Nephron progenitor cell (in vitro differentiated cells): Measurements from ENCODE around the gene RGS16.

Experiments
- DNase-seq: peaks from one replicate; pipeline ENCODE4 v3.0.0; 2021
- H3K27ac Mint-ChIP-seq: 2 replicates; pipeline ENCODE4 v1.8.0; 2021; ENCODE audit warnings: mild to moderate bottlenecking, moderate library complexity, mixed read lengths
- H3K27me3 Mint-ChIP-seq: 2 replicates; pipeline ENCODE4 v1.8.0; 2021; ENCODE audit warnings: mild to moderate bottlenecking, low read depth, mixed read lengths; ENCODE audit not compliant: poor library complexity
- H3K36me3 Mint-ChIP-seq: 2 replicates; pipeline ENCODE4 v1.8.0; 2021; ENCODE audit warnings: low read depth, mixed read lengths
- H3K4me1 Mint-ChIP-seq: 2 replicates; pipeline ENCODE4 v1.8.0; 2021; ENCODE audit warnings: mixed read lengths
- H3K4me3 Mint-ChIP-seq: 2 replicates; pipeline ENCODE4 v1.8.0; 2021; ENCODE audit warnings: mild to moderate bottlenecking, moderate library complexity, mixed read lengths
- H3K9me3 Mint-ChIP-seq: 2 replicates; pipeline ENCODE4 v1.8.0; 2021; ENCODE audit warnings: mild to moderate bottlenecking, moderate library complexity, mixed read lengths
- CTCF ChIP-seq: fragments of 200-600 bp; sonication (generic); IDR thresholded peaks from 2 replicates; pipeline ENCODE4 v1.5.0; 2021; ENCODE audit warnings: antibody characterized with exemption

The RGS16 gene

GRCh38 chr1:182631954-182632353 is 27.8 kb upstream of the RGS16 start:
- Mint-ChIP-seq H3K36me3 (no peaks in the 10 kb centered on the region), H3K27me3 (peaks cover 2% of the 10 kb centered on the region)

GRCh38 chr1:182631053-182631677 is 27.0 kb upstream of the RGS16 start:
- DNase-seq, result no peak
- Mint-ChIP-seq H3K4me3 (peak overlapping the region; percentile 33), H3K4me1 (peaks cover 85% of the 10 kb centered on the region), H3K27me3 (peaks cover 2% of the 10 kb centered on the region), H3K27ac (peak overlapping the region; percentile 50), H3K9me3 (no peaks in the 10 kb centered on the region), H3K36me3 (no peaks in the 10 kb centered on the region)
- no peak for TF ChIP-seq CTCF

More at GRCh38 chr1:182631954-182632353, 27.8 kb upstream of the RGS16 start:
- TF ChIP-seq CTCF, result no peak
- Mint-ChIP-seq H3K9me3 (no peaks in the 10 kb centered on the region), H3K4me1 (peaks cover 79% of the 10 kb centered on the region), H3K4me3 (peak overlapping the region; percentile 16), H3K27ac (no peak overlapping the region)
- no peak for DNase-seq

- no peaks in the 10 kb centered on the region for H3K36me3 Mint-ChIP-seq
- no peak for DNase-seq
- H3K4me3 Mint-ChIP-seq, result peak overlapping the region; percentile 42
- H3K4me1 Mint-ChIP-seq, result peaks cover 85% of the 10 kb centered on the region
- H3K9me3 Mint-ChIP-seq, result no peaks in the 10 kb centered on the region
- H3K27me3 Mint-ChIP-seq, result peaks cover 2% of the 10 kb centered on the region
- H3K27ac Mint-ChIP-seq, result peak overlapping the region; percentile 50
- no peak for TF ChIP-seq CTCF
Observed at GRCh38 chr1:182630586-182630985, 26.4 kb upstream of the RGS16 start.

GRCh38 chr1:182629499-182630096 is 25.4 kb upstream of the RGS16 start:
- H3K4me1 Mint-ChIP-seq, result peaks cover 87% of the 10 kb centered on the region
- DNase-seq, result no peak
- H3K4me3 Mint-ChIP-seq, result no peak overlapping the region
- no peaks in the 10 kb centered on the region for H3K9me3 Mint-ChIP-seq
- no peaks in the 10 kb centered on the region for H3K36me3 Mint-ChIP-seq
- H3K27ac Mint-ChIP-seq, result peak overlapping the region; percentile 6
- TF ChIP-seq CTCF, result no peak
- peaks cover 2% of the 10 kb centered on the region for H3K27me3 Mint-ChIP-seq

- no peaks in the 10 kb centered on the region for H3K36me3 Mint-ChIP-seq
- H3K27ac Mint-ChIP-seq, result peak overlapping the region; percentile 6
- TF ChIP-seq CTCF, result no peak
- peaks cover 87% of the 10 kb centered on the region for H3K4me1 Mint-ChIP-seq
- no peak overlapping the region for H3K4me3 Mint-ChIP-seq
- peaks cover 2% of the 10 kb centered on the region for H3K27me3 Mint-ChIP-seq
- H3K9me3 Mint-ChIP-seq, result no peaks in the 10 kb centered on the region
- DNase-seq, result no peak
Observed at GRCh38 chr1:182629080-182629479, 24.9 kb upstream of the RGS16 start.

GRCh38 chr1:182628657-182629056 is 24.5 kb upstream of the RGS16 start:
- no peak for DNase-seq
- H3K4me3 Mint-ChIP-seq, result no peak overlapping the region
- no peaks in the 10 kb centered on the region for H3K36me3 Mint-ChIP-seq
- TF ChIP-seq CTCF, result no peak
- H3K27ac Mint-ChIP-seq, result peak overlapping the region; percentile 6
- H3K27me3 Mint-ChIP-seq, result peaks cover 2% of the 10 kb centered on the region
- H3K9me3 Mint-ChIP-seq, result no peaks in the 10 kb centered on the region
- H3K4me1 Mint-ChIP-seq, result peaks cover 86% of the 10 kb centered on the region
